NCI-H1694 treated with DMSO at 0.1 percent for 48 hours (cell line): Measurements from ENCODE around the gene CBX4.
A peak's percentile ranks its signal among the peaks of the same experiment; 100 is the strongest.

ENCODE experiments used
- DNase-seq: peaks from one replicate; lab custom pipeline; 2025; lab: John Stamatoyannopoulos, UW

The CBX4 gene

GRCh38 chr17:79829004-79829403 is 10.2 kb downstream of the CBX4 start:
- DNase-seq = no peak

- DNase-seq = no peak
Observed at GRCh38 chr17:79826841-79827578, 12.2 kb downstream of the CBX4 start.

GRCh38 chr17:79826204-79826680 is 13.0 kb downstream of the CBX4 start:
- DNase-seq = no peak

GRCh38 chr17:79825580-79825921 is 13.7 kb downstream of the CBX4 start:
- DNase-seq = no peak

GRCh38 chr17:79824893-79825579 is 14.2 kb downstream of the CBX4 start:
- DNase-seq = no peak

GRCh38 chr17:79824234-79824633 is 15.0 kb downstream of the CBX4 start:
- DNase-seq = no peak

GRCh38 chr17:79822583-79823124 is 16.6 kb downstream of the CBX4 start:
- DNase-seq = no peak

- DNase-seq = no peak
Observed at GRCh38 chr17:79821331-79822095, 17.7 kb downstream of the CBX4 start.

GRCh38 chr17:79820959-79821330 is 18.3 kb downstream of the CBX4 start:
- DNase-seq = no peak

- no peak for DNase-seq
Observed at GRCh38 chr17:79819534-79820276, 19.5 kb downstream of the CBX4 start.

- no peak for DNase-seq
Observed at GRCh38 chr17:79819085-79819484, 20.2 kb downstream of the CBX4 start.

- DNase-seq = no peak
Observed at GRCh38 chr17:79818026-79818758, 21.0 kb downstream of the CBX4 start.

- no peak for DNase-seq
Observed at GRCh38 chr17:79815836-79816461, 23.3 kb downstream of the CBX4 start.

- no peak for DNase-seq
Observed at GRCh38 chr17:79814974-79815835, 24.0 kb downstream of the CBX4 start.

GRCh38 chr17:79814127-79814973 is 24.9 kb downstream of the CBX4 start:
- DNase-seq = no peak

GRCh38 chr17:79813297-79814126 is 25.7 kb downstream of the CBX4 start:
- DNase-seq = no peak

- DNase-seq = peak; percentile 40
Observed at GRCh38 chr17:79812353-79813258, 26.6 kb downstream of the CBX4 start.
